TTC549 (cell line): Measurements from ENCODE around the gene MYO5A.
"Not testable (repeated sequence)": the region's sequence is repeated elsewhere in the genome, so short reads cannot be mapped to it uniquely, and the experiment has no call there.

Experiments
- FAIRE-seq: peaks from 2 replicates; lab custom pipeline; 2012; peaks lifted over from hg19 to GRCh38; lab: Jason Lieb, UNC

MYO5A gene

DNA sequence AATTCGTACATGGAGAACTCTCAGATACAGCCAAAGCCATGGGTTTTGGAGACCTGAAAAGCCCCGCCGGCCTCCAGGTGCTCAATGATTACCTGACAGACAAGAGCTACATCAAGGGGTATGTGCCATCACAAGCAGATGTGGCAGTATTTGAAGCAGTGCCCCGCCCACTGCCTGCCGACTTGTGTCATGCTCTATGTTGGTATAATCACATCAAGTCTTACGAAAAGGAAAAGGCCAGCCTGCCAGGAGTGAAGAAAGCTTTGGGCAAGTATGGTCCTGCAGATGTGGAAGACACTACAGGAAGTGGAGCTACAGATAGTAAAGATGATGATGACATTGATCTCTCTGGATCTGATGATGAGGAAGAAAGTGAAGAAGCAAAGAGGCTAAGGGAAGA lies 23.5 kb downstream of the MYO5A start:
- FAIRE-seq = no peak

- no peak for FAIRE-seq
Measured at GRCh38 chr15:52503788-52504496, 24.7 kb downstream of the MYO5A start.

GRCh38 chr15:52502608-52503007 lies 26.1 kb downstream of the MYO5A start:
- FAIRE-seq = no peak

DNA sequence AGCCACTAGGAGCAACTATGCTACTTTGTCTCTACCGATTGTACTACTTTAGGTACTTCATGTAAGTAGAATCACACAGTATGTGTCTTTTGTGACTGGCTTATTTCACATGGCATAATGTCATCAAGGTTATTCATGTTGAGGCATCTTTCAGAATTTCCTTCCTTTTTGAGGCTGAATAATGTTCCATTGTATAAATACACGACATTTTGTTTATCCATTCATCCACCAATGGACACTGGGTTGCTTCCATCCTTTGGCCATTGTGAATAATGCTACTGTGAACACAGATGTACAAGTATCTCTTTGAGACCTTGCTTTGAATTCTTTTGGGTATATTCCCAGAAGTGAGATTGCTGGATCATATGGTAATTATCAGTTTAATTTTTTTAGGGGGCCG lies 29.2 kb downstream of the MYO5A start:
- no peak for FAIRE-seq

DNA sequence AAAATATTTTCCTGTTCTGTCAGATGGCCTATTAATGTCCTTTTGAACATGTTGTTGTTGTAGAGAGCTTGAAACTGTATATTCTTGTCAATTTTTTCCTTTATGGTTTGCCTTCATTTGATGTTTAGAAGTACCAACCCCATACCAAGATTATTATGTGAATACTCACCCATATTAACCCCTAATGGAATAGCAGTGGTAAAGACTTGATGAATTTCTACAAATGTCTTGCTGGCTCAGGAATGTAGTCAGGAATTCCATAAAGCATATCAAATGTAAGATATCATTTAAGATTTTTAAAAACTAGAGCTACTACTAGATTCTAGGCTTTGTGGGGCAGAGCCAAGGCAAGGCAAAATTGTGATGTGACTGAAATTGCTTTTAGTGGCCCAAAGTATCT lies 30.0 kb downstream of the MYO5A start:
- FAIRE-seq = no peak

DNA sequence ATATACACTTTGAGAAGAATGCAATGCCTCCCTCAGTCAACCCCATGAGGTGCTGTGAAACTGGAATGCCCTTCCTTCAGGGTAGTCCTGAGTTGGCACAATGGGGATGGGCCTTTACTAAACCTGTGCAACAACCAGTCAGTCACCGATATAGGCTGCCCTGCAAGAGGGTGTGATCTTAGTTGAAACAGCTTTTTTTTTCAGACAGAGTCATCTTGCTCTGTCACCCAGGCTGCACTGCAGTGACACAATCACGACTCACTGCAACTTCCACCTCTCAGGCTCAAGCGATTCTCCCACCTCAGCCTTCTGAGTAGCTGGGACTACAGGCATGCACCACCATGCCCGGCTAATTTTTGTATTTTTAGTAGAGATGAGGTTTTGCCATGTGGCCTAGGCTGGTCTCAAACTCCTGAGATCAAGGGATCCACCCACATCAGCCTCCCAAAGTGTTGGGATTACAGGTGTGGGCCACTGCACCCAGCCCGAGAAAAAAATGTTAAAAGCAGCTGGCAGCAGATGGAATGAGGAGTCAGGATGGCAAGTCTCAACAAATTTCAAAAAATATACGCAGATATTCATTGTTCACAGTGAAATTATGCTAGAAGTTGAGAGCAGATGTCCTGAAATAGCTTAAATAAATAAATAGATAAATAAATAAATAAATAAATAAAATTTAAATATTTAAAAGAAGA lies 31.8 kb downstream of the MYO5A start:
- FAIRE-seq = no peak

- no peak for FAIRE-seq
Measured at GRCh38 chr15:52496175-52496574, 32.5 kb downstream of the MYO5A start.

DNA sequence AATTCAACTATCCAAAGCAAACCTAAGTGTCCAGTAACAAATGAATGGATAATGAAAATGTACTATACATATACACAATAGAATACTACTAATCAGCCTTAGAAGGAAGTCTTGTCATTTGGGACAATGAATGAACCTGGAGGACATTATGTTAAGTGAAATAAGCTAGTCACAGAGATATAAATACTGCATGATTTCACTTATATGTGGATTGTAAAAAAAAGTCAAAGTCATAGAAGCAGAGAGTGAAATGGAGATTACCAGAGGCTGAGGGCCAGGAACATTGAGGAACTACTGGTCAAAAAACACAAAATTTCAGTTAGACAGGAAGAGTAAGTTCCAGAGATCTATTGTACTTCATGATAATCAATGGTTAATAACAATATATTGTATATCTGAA lies 33.6 kb downstream of the MYO5A start:
- no peak for FAIRE-seq

DNA sequence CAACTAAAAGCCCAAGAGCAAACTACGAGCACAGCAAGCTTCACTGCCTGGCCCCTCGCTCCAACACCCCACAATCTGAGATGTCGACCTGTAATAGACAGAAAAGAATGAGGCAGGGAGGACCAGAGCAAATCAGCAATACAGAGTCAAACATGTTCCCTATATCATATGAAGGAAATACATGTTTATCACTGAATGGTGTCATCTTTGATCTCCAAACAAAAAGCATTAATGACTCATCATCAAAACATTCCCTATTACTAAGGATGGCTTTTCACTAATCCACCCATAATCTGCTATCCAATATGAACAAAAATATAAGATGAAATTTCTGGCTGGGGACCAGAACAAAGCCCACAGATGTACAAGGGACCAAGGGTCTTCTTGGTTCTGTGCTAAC lies 34.7 kb downstream of the MYO5A start:
- no peak for FAIRE-seq

DNA sequence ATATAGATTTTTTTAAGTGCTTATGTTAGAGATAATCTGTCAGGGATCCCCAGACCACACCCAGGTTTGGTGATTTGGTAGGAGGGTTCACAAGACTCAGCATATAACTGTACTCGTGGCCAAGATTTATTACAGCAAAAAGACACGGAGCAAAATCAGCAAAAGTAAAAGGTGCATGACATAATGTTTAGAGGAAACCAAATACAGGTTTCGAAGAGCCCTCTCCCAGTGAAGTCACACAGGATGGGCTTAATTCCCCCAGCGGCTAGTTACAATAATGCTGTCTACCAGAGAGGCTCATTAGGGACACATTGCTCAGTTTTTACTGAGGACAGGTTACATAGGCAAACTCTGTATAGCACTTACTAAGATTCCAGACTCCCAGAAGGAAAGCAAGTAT lies 36.5 kb downstream of the MYO5A start:
- no peak for FAIRE-seq

- FAIRE-seq = no peak
Measured at GRCh38 chr15:52491472-52491871, 37.2 kb downstream of the MYO5A start.

- not testable (repeated sequence) for FAIRE-seq
Measured at GRCh38 chr15:52489430-52489829, 39.2 kb downstream of the MYO5A start.

DNA sequence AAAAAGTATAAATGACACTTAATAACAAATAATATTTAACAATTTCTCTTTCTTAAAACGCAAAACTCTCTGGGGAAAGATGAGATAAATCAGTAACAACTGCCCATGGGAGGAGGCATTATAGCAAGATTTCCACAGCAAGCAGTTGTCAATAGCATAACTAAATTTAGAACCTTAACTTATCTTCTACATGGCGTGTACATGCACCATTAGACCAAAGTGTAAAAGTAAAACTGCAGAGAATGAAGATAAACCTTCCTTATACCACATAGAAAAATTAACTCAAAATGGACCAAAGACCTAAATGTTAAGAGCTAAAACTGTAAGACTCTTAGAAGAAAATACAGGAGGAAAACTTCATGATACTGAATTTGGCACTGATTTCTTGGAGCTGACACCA lies 39.9 kb downstream of the MYO5A start:
- no peak for FAIRE-seq

GRCh38 chr15:52486003-52486996 lies 42.4 kb downstream of the MYO5A start:
- no peak for FAIRE-seq

DNA sequence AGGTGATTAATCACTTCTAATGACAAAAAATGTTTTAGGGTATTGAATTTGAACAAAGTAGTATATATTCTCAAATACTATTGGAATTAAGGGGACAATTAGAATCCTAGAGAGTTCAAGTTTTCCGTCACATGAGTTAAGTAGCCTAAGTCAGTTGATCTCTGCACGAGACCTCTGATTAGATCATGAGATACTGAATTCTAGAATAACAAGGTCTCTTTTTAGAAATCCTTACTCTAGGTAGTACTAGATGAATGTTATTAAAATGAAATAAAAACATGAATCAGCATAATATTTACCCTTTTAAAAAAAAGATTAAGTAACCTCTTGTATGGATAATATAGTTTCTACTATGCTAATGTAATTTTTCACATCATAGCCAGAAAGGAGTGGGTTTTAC lies 43.4 kb downstream of the MYO5A start:
- FAIRE-seq = no peak

DNA sequence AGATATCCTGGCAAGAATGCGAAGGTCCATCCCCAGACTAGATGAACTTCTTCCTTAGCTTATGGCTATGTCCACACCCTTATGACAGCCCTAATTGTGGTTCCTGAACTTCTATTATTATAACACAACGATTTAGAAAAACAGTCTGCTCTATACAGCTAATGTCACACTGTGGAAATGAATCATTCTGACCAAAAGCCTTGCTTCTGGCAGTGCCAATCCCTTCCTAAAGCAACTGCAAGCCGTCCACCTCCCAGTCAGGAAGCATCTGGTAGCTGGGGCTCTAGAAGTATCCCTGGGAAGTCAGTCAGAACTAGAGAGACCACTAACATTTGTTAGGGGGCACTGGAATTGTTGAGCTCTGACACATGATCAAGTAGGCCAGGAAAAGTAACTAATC lies 45.0 kb downstream of the MYO5A start:
- FAIRE-seq = no peak

DNA sequence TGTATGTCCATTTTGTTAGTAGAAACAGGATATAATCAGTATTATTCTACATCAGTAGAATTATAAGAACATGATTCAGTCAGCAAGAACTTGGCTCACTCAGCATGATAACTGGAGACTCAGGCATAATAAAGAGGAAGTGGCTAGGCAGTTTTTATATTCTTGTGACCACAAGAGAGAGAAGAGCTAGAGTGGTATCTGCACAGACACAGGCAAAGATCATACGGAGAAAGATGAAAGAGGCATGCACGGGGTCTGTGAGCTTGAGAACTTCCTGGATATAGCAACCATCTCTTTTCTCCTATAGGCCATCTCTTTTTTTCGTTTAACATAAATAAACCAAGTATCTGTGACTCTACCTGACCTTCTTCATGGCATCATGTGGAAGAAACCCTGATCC lies 46.8 kb downstream of the MYO5A start:
- no peak for FAIRE-seq

DNA sequence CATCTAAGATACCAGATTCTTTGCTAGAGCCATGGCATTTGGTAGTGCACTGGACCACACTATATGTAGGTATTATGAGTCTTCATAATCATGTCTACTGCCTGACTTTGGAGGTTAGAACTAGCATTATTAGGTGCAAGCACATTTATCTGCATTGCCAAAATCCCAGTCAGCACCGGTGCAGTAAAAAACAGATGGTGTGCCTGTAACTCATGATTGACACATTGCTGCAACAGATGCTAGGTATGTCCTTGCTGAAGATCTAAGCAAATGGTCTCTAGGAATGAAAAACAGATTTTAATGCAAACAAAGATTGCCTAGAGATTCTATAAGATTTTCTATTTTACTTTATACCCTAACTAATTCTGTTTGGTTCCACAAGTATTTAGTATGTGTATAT lies 47.7 kb downstream of the MYO5A start:
- no peak for FAIRE-seq

GRCh38 chr15:52466716-52467115 lies 62.0 kb downstream of the MYO5A start:
- no peak for FAIRE-seq

DNA sequence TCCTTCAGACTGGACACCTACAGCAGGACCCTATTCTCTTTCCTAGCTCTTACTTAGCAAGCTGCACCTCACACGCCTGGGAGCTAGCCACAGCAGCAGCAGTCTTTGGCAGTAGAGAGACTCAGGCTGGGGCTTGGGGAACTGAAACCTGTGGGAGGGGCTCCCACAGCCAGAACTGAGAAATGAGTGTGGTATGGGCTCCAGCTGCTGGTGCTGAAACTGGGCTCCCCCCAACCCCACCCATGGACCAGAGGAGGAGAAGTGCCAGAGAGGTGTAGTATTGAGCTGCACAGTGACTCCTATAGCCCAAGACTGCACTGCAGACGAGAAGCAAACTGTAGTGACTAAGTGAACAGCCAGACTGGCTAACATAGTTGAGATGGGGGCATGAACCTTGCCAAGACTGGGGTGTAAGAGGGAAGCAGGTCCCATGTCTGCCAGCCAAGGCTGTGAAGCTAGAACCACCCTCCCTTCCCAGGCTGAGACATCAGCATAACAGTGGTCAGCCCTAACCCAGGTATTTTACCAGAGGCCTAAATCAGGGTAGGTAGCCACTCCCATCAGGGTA lies 62.5 kb downstream of the MYO5A start:
- no peak for FAIRE-seq

- FAIRE-seq = no peak
Measured at GRCh38 chr15:52464478-52464877, 64.2 kb downstream of the MYO5A start.

DNA sequence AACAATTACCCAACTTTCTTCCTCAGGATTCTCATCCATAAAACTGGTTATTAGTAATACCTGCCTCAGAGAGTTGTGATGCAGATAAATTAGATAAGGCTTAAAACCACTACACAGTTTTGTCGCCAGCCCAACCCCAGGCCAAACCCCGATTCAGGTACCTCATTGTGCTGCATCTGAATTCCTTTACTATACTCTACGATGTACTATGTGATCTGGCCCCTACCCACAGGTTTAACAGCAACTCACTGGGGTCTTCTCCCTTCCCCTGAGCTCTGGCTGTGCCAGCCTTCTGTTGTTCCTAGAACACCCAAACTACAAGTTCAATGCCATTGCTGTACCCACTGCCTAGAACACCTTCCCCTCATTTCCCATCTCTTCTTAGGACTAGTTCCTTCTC lies 64.6 kb downstream of the MYO5A start:
- FAIRE-seq = no peak

- no peak for FAIRE-seq
Measured at GRCh38 chr15:52463638-52464037, 65.0 kb downstream of the MYO5A start.
